ENCODE results near the gene SLC39A1. TPM values are rescaled to one million over a fixed set of nuclear protein-coding genes. Genes with fewer than 3 reads are reported as not detected.

SLC39A1 gene
- polyA plus RNA-seq, 2 of the 4 experiments (the other 2 are of a cell fraction), result 80.6 to 108 TPM

GRCh38 chr1:153956997-153957715 lies 6.2 kb downstream of the SLC39A1 start:
- TF ChIP-seq FOXS1 (CRISPR knock-in tag; IDR thresholded peaks at IDR 0.05), result no peak
- no peak for TF ChIP-seq MAZ (IDR thresholded peaks at IDR 0.05; ENCODE audit: borderline replicate concordance, low read depth, low read length)
- TF ChIP-seq CEBPB (IDR thresholded peaks at IDR 0.05), result no peak
- no peak for TF ChIP-seq E2F6 (IDR thresholded peaks at IDR 0.05; ENCODE audit: borderline replicate concordance, low read depth)
- 86% methylated on average over 6 of the region's 6 CpGs for WGBS (ENCODE audit: missing lambda C conversion rate)
- DNase-seq (ENCODE audit: low read depth in 1 of 2, low spot score in 1 of 2) (no peak), ATAC-seq (no peak), FAIRE-seq (no peak)
- POLR2A ChIA-PET, result interaction anchor here (1.4 to 2.4 kb wide), 2 partner anchors 10 to 21 kb away, joined by 3 to 11 read pairs; partner anchors contain the start of genes CREB3L4 and JTB
- Histone ChIP-seq H3K9me3 (no peaks in the 10 kb centered on the region), H3K4me1 (peaks cover 28% of the 10 kb centered on the region), H3K4me3 (peak overlapping the region; percentile 94), H3K4me2 (peak overlapping the region; percentile 90), H3K27ac (peak overlapping the region; percentile 92 to 95)
- CTCF ChIA-PET, result interaction anchor here (0.9 to 7.5 kb wide), 4 partner anchors 10 to 160 kb away, joined by 5 to 75 read pairs (median 14); partner anchors contain the start of genes CREB3L4, DENND4B and RAB13

GRCh38 chr1:153954826-153955225 lies 8.5 kb downstream of the SLC39A1 start:
- H3K4me2 ChIP-seq, result no peak overlapping the region
- ATAC-seq, result no peak
- TF ChIP-seq SREBF2 (IDR thresholded peaks at IDR 0.05) (no peak), NR3C1 (IDR thresholded peaks at IDR 0.05) (no peak), JUNB (IDR thresholded peaks at IDR 0.05) (no peak), MAFK (IDR thresholded peaks at IDR 0.05; ENCODE audit: partially characterized antibody) (no peak), NFE2L2 (conservative IDR thresholded peaks at IDR 0.05; ENCODE audit: low read length) (no peak), HMGXB4 (CRISPR knock-in tag; IDR thresholded peaks at IDR 0.05; ENCODE audit: borderline replicate concordance) (no peak), MAZ (IDR thresholded peaks at IDR 0.05; ENCODE audit: borderline replicate concordance, low read depth, low read length) (no peak), HOXB5 (CRISPR knock-in tag; IDR thresholded peaks at IDR 0.05) (no peak), RFX5 (IDR thresholded peaks at IDR 0.05) (no peak), RARB (CRISPR knock-in tag; IDR thresholded peaks at IDR 0.05) (no peak), RAD21 (conservative IDR thresholded peaks at IDR 0.05 in 1 of 2, IDR thresholded peaks at IDR 0.05 in 1 of 2) (no peak), CHD4 (IDR thresholded peaks at IDR 0.05; ENCODE audit: borderline replicate concordance) (no peak), HOXA7 (CRISPR knock-in tag; IDR thresholded peaks at IDR 0.05) (no peak)
- H3K27ac ChIP-seq, result no peak overlapping the region
- H3K4me1 ChIP-seq, result peaks cover 20% of the 10 kb centered on the region
- ChIA-PET POLR2A (interaction anchor here (0.7 kb wide), 1 partner anchor 32 kb away, joined by 4 read pairs; the partner anchor contains the start of gene GATAD2B), CTCF (interaction anchor here (0.7 to 7.5 kb wide), 4 partner anchors 10 to 32 kb away, joined by 3 to 75 read pairs (median 20); partner anchors contain the start of genes CREB3L4, DENND4B and RAB13)
- no peak overlapping the region for H3K4me3 ChIP-seq
- DNase-seq (ENCODE audit: low read depth in 1 of 2, low spot score in 1 of 2), result no peak
- FAIRE-seq, result no peak
- WGBS (ENCODE audit: missing lambda C conversion rate), result 93% methylated on average over 10 of the region's 10 CpGs
- no peaks in the 10 kb centered on the region for H3K9me3 ChIP-seq

GRCh38 chr1:153953859-153954365 lies 9.4 kb downstream of the SLC39A1 start:
- TF ChIP-seq REST (IDR thresholded peaks at IDR 0.05) (no peak), BHLHE40 (IDR thresholded peaks at IDR 0.05; ENCODE audit: low read depth, low read length) (no peak), JUN (IDR thresholded peaks at IDR 0.05) (no peak), HDAC2 (IDR thresholded peaks at IDR 0.05) (no peak), BCL3 (IDR thresholded peaks at IDR 0.05) (no peak), ZNF302 (CRISPR knock-in tag; IDR thresholded peaks at IDR 0.05) (no peak)
- ChIA-PET CTCF (interaction anchor here (0.5 to 7.5 kb wide), 4 partner anchors 9 to 357 kb away, joined by 3 to 75 read pairs (median 20); partner anchors contain the start of genes CREB3L4, DENND4B and RAB13), POLR2A (interaction anchor here (1.6 kb wide), 1 partner anchor 14 kb away, joined by 5 read pairs; the partner anchor contains the start of gene CREB3L4)
- no peak overlapping the region for H3K4me3 ChIP-seq
- WGBS (ENCODE audit: missing lambda C conversion rate), result 70% methylated on average over 4 of the region's 4 CpGs
- H3K4me2 ChIP-seq, result no peak overlapping the region
- ATAC-seq (no peak), DNase-seq (ENCODE audit: low read depth in 1 of 2, low spot score in 1 of 2) (no peak), FAIRE-seq (no peak)
- no peak overlapping the region for H3K27ac ChIP-seq
- peaks cover 15% of the 10 kb centered on the region for H3K4me1 ChIP-seq
- no peaks in the 10 kb centered on the region for H3K9me3 ChIP-seq

All from A549 (cell line).